Neutrophil (primary cell): ENCODE results near the gene MPHOSPH9.
"Not testable (repeated sequence)": the region's sequence is repeated elsewhere in the genome, so short reads cannot be mapped to it uniquely, and the experiment has no call there.

ENCODE experiments used
- H3K27ac ChIP-seq: fragments of 200-600 bp; sonication (generic); 2 replicates; pipeline ENCODE4 v1.5.1; 2016; ENCODE audit warnings: mild to moderate bottlenecking, moderate library complexity
- H3K27me3 ChIP-seq: fragments of 200-600 bp; sonication (generic); 2 replicates; pipeline ENCODE4 v1.6.0; 2016; ENCODE audit warnings: mild to moderate bottlenecking
- H3K36me3 ChIP-seq: fragments of 200-600 bp; sonication (generic); 2 replicates; pipeline ENCODE4 v1.5.1; 2017
- H3K4me1 ChIP-seq, 2 experiments: fragments of 200-600 bp in 1 of 2; sonication (generic) in 1 of 2; 1 replicate in 1 of 2; 2 replicates in 1 of 2; pipeline versions ENCODE4 v1.5.1 to v1.6.1; 2013 to 2016; ENCODE audit warnings: low read depth in 1 of 2, low read length in 1 of 2, mild to moderate bottlenecking in 1 of 2, moderate library complexity in 1 of 2; ENCODE audit not compliant: control insufficient read depth in 1 of 2, insufficient read depth in 1 of 2
- H3K4me3 ChIP-seq, 2 experiments: fragments of 200-600 bp in 1 of 2; sonication (generic) in 1 of 2; 1 replicate in 1 of 2; 2 replicates in 1 of 2; pipeline ENCODE4 v1.5.1; 2013 to 2016; ENCODE audit warnings: low read depth in 1 of 2, low read length in 1 of 2, mild to moderate bottlenecking in 1 of 2, moderate library complexity in 1 of 2
- H3K9me3 ChIP-seq: fragments of 200-600 bp; sonication (generic); 2 replicates; pipeline ENCODE4 v1.5.1; 2016
- CTCF ChIP-seq: fragments of 200-600 bp; sonication (generic); IDR thresholded peaks from 2 replicates; pipeline ENCODE4 v1.5.1; 2016; ENCODE audit warnings: antibody characterized with exemption

Gene MPHOSPH9

GRCh38 chr12:123227581-123228258 is 5.2 kb downstream of the MPHOSPH9 start:
- Histone ChIP-seq H3K36me3 (no peaks in the 10 kb centered on the region), H3K4me3 (no peak overlapping the region), H3K4me1 (peaks cover 28 to 38% of the 10 kb centered on the region in 2 experiments), H3K27me3 (no peaks in the 10 kb centered on the region), H3K27ac (no peak overlapping the region), H3K9me3 (no peaks in the 10 kb centered on the region)
- TF ChIP-seq CTCF = no peak

- Histone ChIP-seq H3K27me3 (no peaks in the 10 kb centered on the region), H3K36me3 (peaks cover 8% of the 10 kb centered on the region), H3K4me1 (peaks cover 15 to 23% of the 10 kb centered on the region in 2 experiments), H3K9me3 (no peaks in the 10 kb centered on the region), H3K27ac (no peak overlapping the region), H3K4me3 (no peak overlapping the region)
- TF ChIP-seq CTCF = no peak
These were observed 7.5 kb downstream of the MPHOSPH9 start for GRCh38 chr12:123225443-123225842.

- Histone ChIP-seq H3K4me3 (no peak overlapping the region), H3K36me3 (peaks cover 11% of the 10 kb centered on the region)
- TF ChIP-seq CTCF = no peak
These were observed 9.7 kb downstream of the MPHOSPH9 start for GRCh38 chr12:123223241-123223668.

GRCh38 chr12:123207815-123208214 is 25.1 kb downstream of the MPHOSPH9 start:
- not testable (repeated sequence) for H3K4me3 ChIP-seq, H3K4me1 ChIP-seq, H3K9me3 ChIP-seq, H3K27ac ChIP-seq, H3K27me3 ChIP-seq
- peaks cover 42% of the 10 kb centered on the region for H3K36me3 ChIP-seq

More at GRCh38 chr12:123223241-123223668, 9.7 kb downstream of the MPHOSPH9 start:
- Histone ChIP-seq H3K9me3 (no peaks in the 10 kb centered on the region), H3K4me1 (peaks cover 4 to 6% of the 10 kb centered on the region in 2 experiments), H3K27me3 (no peaks in the 10 kb centered on the region), H3K27ac (peak overlapping the region; percentile 29)

- H3K27me3 ChIP-seq, H3K27ac ChIP-seq, H3K4me1 ChIP-seq, H3K4me3 ChIP-seq, H3K9me3 ChIP-seq: not testable (repeated sequence)
- peaks cover 44% of the 10 kb centered on the region for H3K36me3 ChIP-seq
These were observed 26.1 kb downstream of the MPHOSPH9 start for GRCh38 chr12:123206794-123207193.

- Histone ChIP-seq H3K36me3 (peaks cover 28% of the 10 kb centered on the region), H3K4me1 (peaks cover 0 to 2% of the 10 kb centered on the region in 2 experiments), H3K9me3 (no peaks in the 10 kb centered on the region), H3K27me3 (no peaks in the 10 kb centered on the region), H3K4me3 (no peak overlapping the region), H3K27ac (no peak overlapping the region)
- no peak for TF ChIP-seq CTCF
These were observed 32.5 kb downstream of the MPHOSPH9 start for GRCh38 chr12:123200414-123200813.
